HEK293 (cell line): ENCODE data around the gene MAN1C1.

Experiments
- CTCF ChIA-PET: fragments of 350-600 bp; formaldehyde crosslinking; extraction: SDS; loops from one replicate; lab custom pipeline; 2021; ENCODE audit warnings: antibody characterized with exemption; lab: Yijun Ruan, JAX
- POLR2A ChIA-PET: fragments of 300-600 bp; formaldehyde crosslinking; extraction: SDS; loops from one replicate; lab custom pipeline; 2020; ENCODE audit warnings: antibody characterized with exemption, inconsistent platforms; lab: Yijun Ruan, JAX
- H3K27ac ChIP-seq: fragments of 200-500 bp; sonication (Bioruptor generic); 2 replicates; pipeline ENCODE4 v1.5.1; 2014; ENCODE audit warnings: low read depth, low read length, control low read depth, inconsistent platforms; ENCODE audit errors: extremely low read depth
- H3K36me3 ChIP-seq, 2 experiments: fragments of 200-500 bp in 1 of 2; sonication (Bioruptor generic) in 1 of 2; 1 replicate in 1 of 2; 2 replicates in 1 of 2; pipeline ENCODE4 v1.5.1; 2014 to 2017; ENCODE audit warnings: inconsistent platforms in 2 of 2, low read length in 2 of 2; ENCODE audit not compliant: control insufficient read depth in 2 of 2, insufficient read depth in 1 of 2
- H3K4me1 ChIP-seq: fragments of 200-500 bp; sonication (Bioruptor generic); 2 replicates; pipeline ENCODE4 v1.5.1; 2014; ENCODE audit warnings: mild to moderate bottlenecking, low read length, inconsistent platforms; ENCODE audit not compliant: control insufficient read depth, insufficient read depth
- H3K4me3 ChIP-seq: 2 replicates; pipeline ENCODE4 v1.5.1; 2011; ENCODE audit warnings: low read depth, mild to moderate bottlenecking, control low read depth, low read length, moderate library complexity
- H3K9me3 ChIP-seq: fragments of 200-500 bp; sonication (Bioruptor generic); 2 replicates; pipeline ENCODE4 v1.5.1; 2014; ENCODE audit warnings: low read depth, low read length, inconsistent platforms; ENCODE audit not compliant: control insufficient read depth, insufficient read depth
- MEIS1 ChIP-seq: sonication (generic); formaldehyde crosslinking; IDR thresholded peaks from 2 replicates; pipeline ENCODE4 v1.8.1; 2022; ENCODE audit warnings: missing genetic modification reagents, mild to moderate bottlenecking, borderline replicate concordance
- RBAK ChIP-seq: fragments of 450-650 bp; formaldehyde crosslinking; IDR thresholded peaks from 2 replicates; pipeline ENCODE4 v1.5.1; 2016; ENCODE audit warnings: missing biosample characterization, missing genetic modification characterization
- SP2 ChIP-seq: fragments of 450-650 bp; formaldehyde crosslinking; IDR thresholded peaks from 2 replicates; pipeline ENCODE4 v1.5.1; 2016; ENCODE audit warnings: missing biosample characterization, missing genetic modification characterization
- ZNF16 ChIP-seq: fragments of 450-650 bp; formaldehyde crosslinking; IDR thresholded peaks from 2 replicates; pipeline ENCODE4 v1.5.1; 2016; ENCODE audit warnings: low read depth, missing biosample characterization, missing genetic modification characterization
- ZNF23 ChIP-seq: fragments of 450-650 bp; formaldehyde crosslinking; IDR thresholded peaks from 2 replicates; pipeline ENCODE4 v1.5.1; 2016; ENCODE audit warnings: missing biosample characterization, missing genetic modification characterization, borderline replicate concordance
- ZNF394 ChIP-seq: fragments of 450-650 bp; formaldehyde crosslinking; IDR thresholded peaks from 2 replicates; pipeline ENCODE4 v1.5.1; 2016; ENCODE audit warnings: missing biosample characterization, missing genetic modification characterization, mild to moderate bottlenecking, moderate library complexity, borderline replicate concordance
- ZNF654 ChIP-seq: fragments of 450-650 bp; formaldehyde crosslinking; IDR thresholded peaks from 2 replicates; pipeline ENCODE4 v1.5.1; 2016; ENCODE audit warnings: low read depth, missing biosample characterization, missing genetic modification characterization
- ZNF664 ChIP-seq: fragments of 450-650 bp; formaldehyde crosslinking; IDR thresholded peaks from 2 replicates; pipeline ENCODE4 v1.5.1; 2016; ENCODE audit warnings: missing biosample characterization, missing genetic modification characterization
- TF ChIP-seq, protein P1 (sequence below): IDR thresholded peaks from 2 replicates; pipeline ENCODE4 v1.6.1; 2011; ENCODE audit warnings: mild to moderate bottlenecking, low read depth, low read length, borderline replicate concordance
- TF ChIP-seq, protein P2 (sequence below): fragments of 450-650 bp; formaldehyde crosslinking; conservative IDR thresholded peaks from 2 replicates; pipeline ENCODE4 v1.5.1; 2016; ENCODE audit warnings: low read depth, missing biosample characterization, missing genetic modification characterization
- TF ChIP-seq, protein P3 (sequence below): fragments of 450-650 bp; formaldehyde crosslinking; conservative IDR thresholded peaks from 2 replicates; pipeline ENCODE4 v1.5.1; 2016; ENCODE audit warnings: low read depth, missing biosample characterization, missing genetic modification characterization

MAN1C1 gene

DNA sequence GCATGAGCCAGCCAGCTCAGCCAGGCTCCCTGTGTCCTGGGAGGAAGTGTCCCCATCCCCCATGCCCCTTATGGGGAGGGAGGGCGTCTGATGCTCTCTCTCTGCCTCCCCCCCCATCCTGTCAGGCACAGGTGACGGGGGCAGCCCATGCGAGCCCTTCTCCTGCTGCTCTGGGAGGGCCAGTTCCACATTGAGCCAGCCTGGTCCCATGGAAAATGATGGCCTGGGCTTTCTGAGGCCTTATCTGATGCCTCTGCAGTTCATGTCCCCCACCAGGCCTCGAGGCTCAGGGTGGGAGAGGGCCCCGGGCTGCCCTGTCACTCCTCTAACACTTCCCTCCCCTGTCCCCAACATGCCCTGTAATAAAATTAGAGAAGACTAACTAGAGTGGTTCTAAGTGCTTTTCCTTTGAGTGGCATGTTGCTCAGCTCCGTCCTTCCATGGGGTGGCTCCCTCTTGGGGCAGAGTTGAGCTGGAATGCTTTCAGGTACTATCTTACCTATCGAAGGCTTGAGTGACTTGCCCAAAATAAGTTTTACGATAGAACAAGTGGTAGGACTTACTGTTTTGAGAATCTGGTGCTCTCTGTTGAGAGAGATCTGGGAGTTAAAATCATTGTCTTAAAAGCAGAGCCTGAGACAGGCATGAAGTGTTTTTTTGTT lies 201.4 kb downstream of the MAN1C1 start (continued):
- TF ChIP-seq, protein P1, sequence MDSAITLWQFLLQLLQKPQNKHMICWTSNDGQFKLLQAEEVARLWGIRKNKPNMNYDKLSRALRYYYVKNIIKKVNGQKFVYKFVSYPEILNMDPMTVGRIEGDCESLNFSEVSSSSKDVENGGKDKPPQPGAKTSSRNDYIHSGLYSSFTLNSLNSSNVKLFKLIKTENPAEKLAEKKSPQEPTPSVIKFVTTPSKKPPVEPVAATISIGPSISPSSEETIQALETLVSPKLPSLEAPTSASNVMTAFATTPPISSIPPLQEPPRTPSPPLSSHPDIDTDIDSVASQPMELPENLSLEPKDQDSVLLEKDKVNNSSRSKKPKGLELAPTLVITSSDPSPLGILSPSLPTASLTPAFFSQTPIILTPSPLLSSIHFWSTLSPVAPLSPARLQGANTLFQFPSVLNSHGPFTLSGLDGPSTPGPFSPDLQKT = no peak

DNA sequence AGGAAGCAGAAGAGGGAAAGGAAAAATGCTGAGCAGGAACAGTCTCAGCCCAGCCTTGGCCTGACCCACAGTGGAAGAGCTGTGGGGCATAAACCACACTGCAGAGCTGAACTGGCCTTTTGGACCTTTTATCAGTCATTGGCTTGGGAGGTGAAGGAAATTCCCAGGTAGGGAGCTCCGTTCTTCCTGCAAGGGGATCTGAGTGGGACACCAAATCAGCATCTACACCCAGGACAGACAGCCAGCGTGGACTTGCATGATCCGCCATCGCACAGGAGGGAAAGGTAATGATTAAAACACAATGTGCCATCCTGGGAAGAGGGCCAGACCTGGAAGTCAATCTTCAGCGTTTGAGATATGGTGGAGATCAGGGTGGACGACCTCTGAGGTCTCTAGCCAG lies 202.0 kb downstream of the MAN1C1 start:
- ChIA-PET CTCF (interaction anchor here (0.6 to 1.5 kb wide), 5 partner anchors 12 to 1800 kb away, joined by 3 to 4 read pairs (median 3); no protein-coding TSS in a partner anchor), POLR2A (interaction anchor here (1.1 to 1.4 kb wide), 4 partner anchors 16 to 388 kb away, joined by 3 to 5 read pairs (median 3); partner anchors contain the start of genes MACO1 and PAQR7)
- no peaks in the 10 kb centered on the region for H3K9me3 ChIP-seq
- TF ChIP-seq ZNF664 (no peak), ZNF16 (tag by site-specific recombination) (no peak), ZNF654 (tag by site-specific recombination) (no peak), ZNF23 (no peak), RBAK (no peak), MEIS1 (CRISPR knock-in tag) (no peak), ZNF394 (tag by site-specific recombination) (no peak), SP2 (no peak)
- TF ChIP-seq, protein P2, sequence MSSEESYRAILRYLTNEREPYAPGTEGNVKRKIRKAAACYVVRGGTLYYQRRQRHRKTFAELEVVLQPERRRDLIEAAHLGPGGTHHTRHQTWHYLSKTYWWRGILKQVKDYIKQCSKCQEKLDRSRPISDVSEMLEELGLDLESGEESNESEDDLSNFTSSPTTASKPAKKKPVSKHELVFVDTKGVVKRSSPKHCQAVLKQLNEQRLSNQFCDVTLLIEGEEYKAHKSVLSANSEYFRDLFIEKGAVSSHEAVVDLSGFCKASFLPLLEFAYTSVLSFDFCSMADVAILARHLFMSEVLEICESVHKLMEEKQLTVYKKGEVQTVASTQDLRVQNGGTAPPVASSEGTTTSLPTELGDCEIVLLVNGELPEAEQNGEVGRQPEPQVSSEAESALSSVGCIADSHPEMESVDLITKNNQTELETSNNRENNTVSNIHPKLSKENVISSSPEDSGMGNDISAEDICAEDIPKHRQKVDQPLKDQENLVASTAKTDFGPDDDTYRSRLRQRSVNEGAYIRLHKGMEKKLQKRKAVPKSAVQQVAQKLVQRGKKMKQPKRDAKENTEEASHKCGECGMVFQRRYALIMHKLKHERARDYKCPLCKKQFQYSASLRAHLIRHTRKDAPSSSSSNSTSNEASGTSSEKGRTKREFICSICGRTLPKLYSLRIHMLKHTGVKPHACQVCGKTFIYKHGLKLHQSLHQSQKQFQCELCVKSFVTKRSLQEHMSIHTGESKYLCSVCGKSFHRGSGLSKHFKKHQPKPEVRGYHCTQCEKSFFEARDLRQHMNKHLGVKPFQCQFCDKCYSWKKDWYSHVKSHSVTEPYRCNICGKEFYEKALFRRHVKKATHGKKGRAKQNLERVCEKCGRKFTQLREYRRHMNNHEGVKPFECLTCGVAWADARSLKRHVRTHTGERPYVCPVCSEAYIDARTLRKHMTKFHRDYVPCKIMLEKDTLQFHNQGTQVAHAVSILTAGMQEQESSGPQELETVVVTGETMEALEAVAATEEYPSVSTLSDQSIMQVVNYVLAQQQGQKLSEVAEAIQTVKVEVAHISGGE (tag by site-specific recombination) = no peak
- TF ChIP-seq, protein P3, sequence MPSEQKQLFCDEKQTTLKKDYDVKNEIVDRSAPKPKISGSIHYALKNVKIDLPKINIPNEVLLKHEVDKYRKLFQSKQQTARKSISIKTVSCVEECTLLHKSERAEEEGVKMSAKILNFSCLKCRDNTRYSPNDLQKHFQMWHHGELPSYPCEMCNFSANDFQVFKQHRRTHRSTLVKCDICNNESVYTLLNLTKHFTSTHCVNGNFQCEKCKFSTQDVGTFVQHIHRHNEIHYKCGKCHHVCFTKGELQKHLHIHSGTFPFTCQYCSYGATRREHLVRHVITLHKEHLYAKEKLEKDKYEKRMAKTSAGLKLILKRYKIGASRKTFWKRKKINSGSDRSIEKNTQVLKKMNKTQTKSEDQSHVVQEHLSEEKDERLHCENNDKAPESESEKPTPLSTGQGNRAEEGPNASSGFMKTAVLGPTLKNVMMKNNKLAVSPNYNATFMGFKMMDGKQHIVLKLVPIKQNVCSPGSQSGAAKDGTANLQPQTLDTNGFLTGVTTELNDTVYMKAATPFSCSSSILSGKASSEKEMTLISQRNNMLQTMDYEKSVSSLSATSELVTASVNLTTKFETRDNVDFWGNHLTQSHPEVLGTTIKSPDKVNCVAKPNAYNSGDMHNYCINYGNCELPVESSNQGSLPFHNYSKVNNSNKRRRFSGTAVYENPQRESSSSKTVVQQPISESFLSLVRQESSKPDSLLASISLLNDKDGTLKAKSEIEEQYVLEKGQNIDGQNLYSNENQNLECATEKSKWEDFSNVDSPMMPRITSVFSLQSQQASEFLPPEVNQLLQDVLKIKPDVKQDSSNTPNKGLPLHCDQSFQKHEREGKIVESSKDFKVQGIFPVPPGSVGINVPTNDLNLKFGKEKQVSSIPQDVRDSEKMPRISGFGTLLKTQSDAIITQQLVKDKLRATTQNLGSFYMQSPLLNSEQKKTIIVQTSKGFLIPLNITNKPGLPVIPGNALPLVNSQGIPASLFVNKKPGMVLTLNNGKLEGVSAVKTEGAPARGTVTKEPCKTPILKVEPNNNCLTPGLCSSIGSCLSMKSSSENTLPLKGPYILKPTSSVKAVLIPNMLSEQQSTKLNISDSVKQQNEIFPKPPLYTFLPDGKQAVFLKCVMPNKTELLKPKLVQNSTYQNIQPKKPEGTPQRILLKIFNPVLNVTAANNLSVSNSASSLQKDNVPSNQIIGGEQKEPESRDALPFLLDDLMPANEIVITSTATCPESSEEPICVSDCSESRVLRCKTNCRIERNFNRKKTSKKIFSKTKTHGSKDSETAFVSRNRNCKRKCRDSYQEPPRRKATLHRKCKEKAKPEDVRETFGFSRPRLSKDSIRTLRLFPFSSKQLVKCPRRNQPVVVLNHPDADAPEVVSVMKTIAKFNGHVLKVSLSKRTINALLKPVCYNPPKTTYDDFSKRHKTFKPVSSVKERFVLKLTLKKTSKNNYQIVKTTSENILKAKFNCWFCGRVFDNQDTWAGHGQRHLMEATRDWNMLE (tag by site-specific recombination) = no peak
- peaks cover 6% of the 10 kb centered on the region; the same call in 1 of the 2 replicates for H3K4me1 ChIP-seq
- no peak overlapping the region for H3K4me3 ChIP-seq
- H3K27ac ChIP-seq = peak overlapping the region; percentile 7; the same call in 1 of the 2 replicates
- H3K36me3 ChIP-seq = peaks cover 0 to 46% of the 10 kb centered on the region in 2 experiments; a peak in 1 of 3 replicates
